ENCODE results near the gene TBC1D16. TPM values are rescaled to one million over a fixed set of nuclear protein-coding genes. Genes with fewer than 3 reads are reported as not detected.
"Not testable (repeated sequence)": the region's sequence is repeated elsewhere in the genome, so short reads cannot be mapped to it uniquely, and the experiment has no call there.

TBC1D16 gene
- total RNA-seq, 2 donors from 2014 or later, result 12.9 to 17.6 TPM

DNA sequence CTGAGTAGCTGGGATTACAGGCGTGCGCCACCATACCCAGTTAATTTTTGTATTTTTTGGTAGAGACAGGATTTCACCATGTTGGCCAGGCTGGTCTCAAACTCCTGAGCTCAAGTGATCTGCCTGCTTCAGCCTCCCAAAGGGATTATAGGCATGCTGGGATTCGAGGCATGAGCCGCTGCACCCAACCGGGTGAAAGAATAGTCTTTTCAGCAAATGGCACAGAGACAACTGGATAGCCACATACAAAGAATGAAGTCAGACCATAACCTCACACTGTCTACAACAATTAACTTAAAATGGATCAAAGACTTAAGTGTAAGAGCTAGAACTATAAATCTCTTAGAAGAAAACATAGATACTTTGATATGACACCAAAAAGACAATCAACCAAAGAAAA is 67.6 kb downstream of the TBC1D16 start:
- no peak for DNase-seq
- ATAC-seq, result no peak
- intact Hi-C loops (cut with DNase I, micrococcal nuclease), result no loop called here

GRCh38 chr17:79966681-79967080 is 69.0 kb downstream of the TBC1D16 start:
- ATAC-seq, result no peak

GRCh38 chr17:79965806-79966205 is 69.9 kb downstream of the TBC1D16 start:
- no peak for DNase-seq
- ATAC-seq, result no peak
- intact Hi-C loops (cut with DNase I, micrococcal nuclease), result no loop called here

More at GRCh38 chr17:79966681-79967080, 69.0 kb downstream of the TBC1D16 start:
- intact Hi-C loops (cut with DNase I, micrococcal nuclease), result no loop called here
- no peak for DNase-seq

GRCh38 chr17:79962467-79962866 is 73.2 kb downstream of the TBC1D16 start:
- intact Hi-C loops (cut with DNase I, micrococcal nuclease); ATAC-seq; DNase-seq: not testable (repeated sequence)

- intact Hi-C loops (cut with DNase I, micrococcal nuclease); ATAC-seq: not testable (repeated sequence)
- DNase-seq, result peak in 1 of 2 donors; percentile 2
Measured at GRCh38 chr17:79961567-79961966, 74.1 kb downstream of the TBC1D16 start.

DNA sequence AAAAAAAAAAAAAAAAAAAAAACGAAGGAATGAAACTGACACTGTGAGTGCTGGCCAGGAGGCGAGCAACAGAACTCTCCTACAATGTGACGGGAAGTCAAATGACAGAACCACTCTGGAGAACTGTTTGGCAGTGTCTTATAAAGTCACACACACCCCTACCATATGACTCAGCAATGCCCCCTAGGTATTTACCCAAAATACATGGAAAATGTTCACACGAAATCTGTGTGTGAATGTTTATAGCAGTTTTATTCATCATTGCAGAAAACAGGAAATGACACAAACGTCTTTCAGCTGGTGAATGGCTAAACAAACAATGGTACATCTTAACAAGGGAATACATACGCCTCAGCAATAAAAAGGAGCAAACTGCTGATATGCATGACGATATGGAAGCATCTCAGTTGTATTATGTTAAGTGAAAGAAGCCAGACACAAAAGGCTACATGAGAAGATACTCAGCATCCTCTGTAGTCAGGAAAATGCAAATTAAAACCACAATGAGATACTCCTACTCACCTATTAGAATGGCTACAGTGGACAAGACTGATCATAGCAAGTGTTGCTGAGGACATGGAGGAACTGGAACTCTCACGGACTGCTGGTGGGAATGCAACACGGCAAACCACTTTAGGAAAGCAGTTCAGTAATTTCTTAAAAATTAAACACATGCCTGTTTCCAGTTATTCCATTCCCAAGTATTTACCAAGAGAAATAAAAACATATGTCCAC is 74.7 kb downstream of the TBC1D16 start:
- DNase-seq (no peak), ATAC-seq (peak; percentile 84)
- intact Hi-C loops (cut with DNase I, micrococcal nuclease), result no loop called here

DNA sequence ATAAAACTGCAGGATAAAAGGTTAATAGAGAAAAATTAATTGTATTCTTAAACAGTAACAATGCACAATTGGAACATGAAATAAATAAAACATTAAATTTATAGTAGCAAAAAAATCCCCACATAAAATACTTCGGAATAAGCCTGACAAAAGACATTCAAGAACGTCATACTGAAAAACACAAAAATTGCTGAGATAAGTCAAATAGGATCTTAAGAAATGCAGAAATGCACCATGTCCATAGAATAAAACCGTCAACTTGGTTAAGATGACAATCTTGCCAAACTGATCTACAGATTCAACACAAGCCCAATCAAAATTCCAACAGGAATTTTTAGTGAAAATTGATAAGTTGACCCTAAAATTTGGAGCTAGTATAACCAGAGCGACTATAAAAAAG is 76.6 kb downstream of the TBC1D16 start:
- ATAC-seq (no peak), DNase-seq (no peak)
- intact Hi-C loops (cut with DNase I, micrococcal nuclease), result no loop called here

DNA sequence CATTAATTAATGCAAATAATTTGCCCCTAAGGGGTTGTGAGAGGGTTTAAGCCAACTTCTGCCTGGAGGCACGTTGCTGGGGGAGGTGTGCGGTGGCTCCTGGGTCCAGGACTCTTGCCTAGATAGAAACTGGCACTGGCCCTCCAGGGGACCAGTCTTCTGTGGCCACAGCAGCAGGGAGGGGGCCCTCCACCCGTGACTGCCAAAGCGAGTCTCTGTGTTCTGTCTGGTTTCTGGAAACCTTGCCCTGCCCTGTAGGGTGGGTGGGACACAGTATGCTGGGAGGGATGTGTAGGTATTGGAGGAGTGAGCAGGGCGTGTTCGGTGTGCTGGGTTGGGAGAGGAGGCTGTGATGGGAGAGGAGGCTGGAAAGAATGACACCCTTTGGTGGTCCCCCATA is 78.8 kb downstream of the TBC1D16 start:
- ATAC-seq (no peak), DNase-seq (no peak)
- intact Hi-C loops (cut with DNase I, micrococcal nuclease), result no loop called here

DNA sequence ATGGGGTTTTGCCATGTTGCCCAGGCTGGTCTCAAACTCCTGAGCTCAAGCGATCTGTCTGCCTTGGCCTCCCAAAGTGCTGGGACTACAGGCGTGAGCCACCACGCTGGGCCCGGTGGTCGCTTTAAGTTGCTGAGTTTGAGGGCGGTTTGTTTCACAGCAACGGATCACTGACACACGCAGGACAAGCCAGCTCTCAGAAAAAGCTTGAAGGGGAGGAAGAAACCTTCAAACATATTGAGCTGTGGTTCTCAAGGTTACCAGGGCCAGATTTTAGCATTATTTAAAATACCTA is 79.3 kb downstream of the TBC1D16 start:
- DNase-seq; intact Hi-C loops (cut with DNase I, micrococcal nuclease); ATAC-seq: not testable (repeated sequence)

DNA sequence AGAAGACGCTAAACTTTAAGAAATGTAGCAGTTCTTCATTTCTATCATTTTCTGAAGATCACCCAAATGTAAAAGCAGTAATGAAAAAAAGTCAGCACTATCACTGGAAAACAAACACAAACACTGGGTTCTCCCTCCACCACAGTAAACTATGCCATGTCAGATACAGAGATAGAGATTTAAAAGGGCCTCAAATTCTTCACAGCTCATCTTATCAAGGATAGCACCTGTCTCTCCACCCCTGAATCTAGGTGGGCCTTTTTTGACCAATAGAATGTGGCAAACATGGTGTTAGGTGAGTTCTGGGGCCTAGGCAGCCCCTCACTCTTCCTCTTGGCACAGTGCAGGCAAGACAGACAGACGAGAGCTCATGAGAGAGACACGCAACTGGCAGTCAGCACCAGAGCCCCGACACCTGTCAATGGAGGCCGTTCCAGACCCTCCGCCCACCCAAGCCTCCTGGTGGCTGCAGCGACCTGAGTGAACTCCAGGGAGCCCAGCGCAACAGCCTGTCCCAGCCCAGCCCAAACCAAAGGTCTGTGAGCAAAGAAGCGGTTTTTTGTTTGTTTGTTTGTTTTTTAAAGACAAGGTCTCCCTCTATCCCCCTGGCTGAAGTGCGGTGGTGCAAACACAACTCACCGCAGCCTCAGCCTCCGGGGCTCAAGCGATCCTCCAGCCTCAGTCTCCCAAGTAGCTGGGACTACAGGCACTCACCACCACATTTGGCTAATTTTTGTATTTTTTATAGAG is 79.8 kb downstream of the TBC1D16 start:
- ATAC-seq (no peak), DNase-seq (no peak)
- intact Hi-C loops (cut with DNase I, micrococcal nuclease), result no loop called here

GRCh38 chr17:79955167-79955549 is 80.5 kb downstream of the TBC1D16 start:
- intact Hi-C loops (cut with DNase I, micrococcal nuclease), result no loop called here
- DNase-seq, result no peak

GRCh38 chr17:79954281-79955166 is 81.1 kb downstream of the TBC1D16 start:
- intact Hi-C loops (cut with DNase I, micrococcal nuclease), result no loop called here
- no peak for ATAC-seq
- DNase-seq, result no peak

More at GRCh38 chr17:79955167-79955549, 80.5 kb downstream of the TBC1D16 start:
- ATAC-seq, result no peak

GRCh38 chr17:79953335-79953734 is 82.3 kb downstream of the TBC1D16 start:
- ATAC-seq, result no peak
- DNase-seq, result no peak
- intact Hi-C loops (cut with DNase I, micrococcal nuclease), result no loop called here

- intact Hi-C loops (cut with DNase I, micrococcal nuclease), result no loop called here
- DNase-seq (no peak), ATAC-seq (no peak)
Measured at GRCh38 chr17:79952901-79953300, 82.8 kb downstream of the TBC1D16 start.

GRCh38 chr17:79952265-79952877 is 83.3 kb downstream of the TBC1D16 start:
- intact Hi-C loops (cut with DNase I, micrococcal nuclease), result no loop called here
- no peak for ATAC-seq
- DNase-seq, result no peak

DNA sequence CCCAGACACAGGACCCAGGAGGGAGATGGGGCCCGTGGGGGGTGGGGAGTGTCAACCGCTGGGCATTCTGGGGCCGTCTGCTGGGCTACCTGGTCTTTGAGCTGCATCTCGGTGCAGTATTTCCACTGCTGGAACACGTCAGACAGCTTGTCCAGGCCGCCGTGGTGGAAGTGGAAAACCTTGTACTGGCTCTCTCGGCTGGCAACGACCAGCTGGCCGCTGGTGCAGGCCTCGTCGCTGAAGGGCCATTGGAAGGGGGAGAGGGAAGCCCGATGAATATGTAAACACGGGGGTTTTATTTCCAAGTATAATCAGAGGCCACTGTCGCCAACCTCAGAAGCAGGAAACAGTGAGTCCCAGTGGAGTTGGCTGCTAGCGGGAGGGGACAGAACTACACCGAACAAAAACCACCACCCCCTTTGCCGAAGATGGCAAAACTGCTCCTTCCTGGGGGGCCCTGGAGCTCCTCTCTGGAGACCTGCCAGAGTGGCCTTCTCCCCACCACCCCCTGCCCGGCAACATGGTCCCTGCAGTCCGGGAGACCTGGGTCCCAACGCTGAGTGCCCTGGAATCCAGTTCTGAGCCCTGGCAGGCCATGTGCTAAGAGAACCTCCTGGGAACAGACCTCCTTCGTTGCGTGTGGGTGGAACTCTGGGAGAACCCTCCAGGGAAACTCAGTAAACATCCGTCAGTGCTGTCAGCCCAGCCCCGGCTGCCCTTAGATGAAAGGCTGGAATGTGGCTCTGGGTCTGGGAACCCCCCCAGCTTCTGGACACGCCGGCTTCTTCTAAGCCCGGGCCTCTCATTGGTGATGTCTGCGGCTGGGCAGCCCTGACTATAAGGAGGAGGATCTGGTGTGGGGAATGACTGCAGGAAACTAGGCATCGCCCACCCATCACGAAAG is 84.1 kb downstream of the TBC1D16 start:
- no peak for DNase-seq
- intact Hi-C loops (cut with DNase I, micrococcal nuclease), result no loop called here

DNA sequence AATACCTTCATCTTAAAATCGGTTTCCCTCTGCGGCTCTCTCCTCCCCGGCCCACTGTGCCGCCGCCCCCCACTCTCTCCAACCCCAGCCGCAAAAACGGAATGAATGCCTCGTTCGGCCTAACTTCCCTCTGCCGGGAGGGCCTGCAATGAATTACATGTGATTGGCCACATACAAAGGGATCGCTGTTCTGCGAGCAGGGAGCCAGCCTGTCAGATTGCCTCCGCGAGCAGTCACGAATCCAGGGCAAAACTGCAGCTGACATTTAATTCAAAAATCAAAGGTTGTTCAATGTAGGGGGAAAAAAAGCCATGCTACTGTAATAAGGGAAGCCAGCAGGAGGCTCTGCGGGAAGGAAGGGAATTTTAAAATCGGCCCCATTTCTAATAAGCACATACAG is 84.9 kb downstream of the TBC1D16 start:
- no peak for DNase-seq
- intact Hi-C loops (cut with DNase I, micrococcal nuclease), result no loop called here
- ATAC-seq, result no peak

More for the DNA sequence above, 84.1 kb downstream of the TBC1D16 start:
- ATAC-seq, result peak; percentile 13

- ATAC-seq, result no peak
Measured at GRCh38 chr17:79950306-79950705, 85.4 kb downstream of the TBC1D16 start.

More at GRCh38 chr17:79950306-79950705, 85.4 kb downstream of the TBC1D16 start:
- DNase-seq, result no peak
- intact Hi-C loops (cut with DNase I, micrococcal nuclease), result no loop called here
